Colonic mucosa (tissue), 4 donors: Measurements from ENCODE around the gene TMEM161B. TPM values are rescaled to one million over a fixed set of nuclear protein-coding genes. Genes with fewer than 3 reads are reported as not detected.

ENCODE experiments used
- DNase-seq: peaks from one replicate; pipeline ENCODE4 v3.0.0-alpha.2; 2020
- H3K27ac ChIP-seq: fragments of 200-600 bp; one replicate; pipeline ENCODE4 v1.8.0; 2021
- H3K27me3 ChIP-seq: fragments of 200-600 bp; one replicate; pipeline ENCODE4 v1.8.0; 2021
- H3K36me3 ChIP-seq: fragments of 200-600 bp; one replicate; pipeline ENCODE4 v1.8.0; 2021
- H3K4me1 ChIP-seq: fragments of 200-600 bp; one replicate; pipeline ENCODE4 v1.8.0; 2021; ENCODE audit warnings: mild to moderate bottlenecking
- H3K4me3 ChIP-seq: fragments of 200-600 bp; one replicate; pipeline ENCODE4 v1.8.0; 2021
- H3K9ac ChIP-seq, 2 donors: one replicate each; pipeline ENCODE4 v1.7.0; 2013; ENCODE audit warnings: control low read depth in 2 of 2, low read depth in 2 of 2, low read length in 2 of 2
- H3K9me3 ChIP-seq: fragments of 200-600 bp; one replicate; pipeline ENCODE4 v1.8.0; 2021
- CTCF ChIP-seq: fragments of 200-600 bp; IDR thresholded peaks from one replicate; pipeline ENCODE4 v1.8.0; 2022; ENCODE audit warnings: antibody characterized with exemption, mild to moderate bottlenecking
- intact Hi-C: fragments of 100-400 bp; cut with DNase I; formaldehyde crosslinking; loops from one replicate; pipeline ENCODE4 v1.14.1; 2022
- total RNA-seq, 2 donors: library from RNA; stranded (reverse); fragmentation: NEBNext Ultra II Directional in 1 of 2; extraction: Animal tissue kit (Norgen Biotek cat#: 25700) in 1 of 2; gene quantifications; one replicate each; pipeline ENCODE4 v1.2.1, GENCODE V29; 2021
- donor health status: healthy.
- donor health status: DM: no; HTN: no; CAD: no.
- donor health status: DM: no; HTN: no; CAD: no.

TMEM161B gene
- total RNA-seq, 2 donors from 2014 or later = 18.6 to 20.8 TPM

- no peak for TF ChIP-seq CTCF
- no peak overlapping the region for H3K27ac ChIP-seq
- H3K4me3 ChIP-seq = no peak overlapping the region
- H3K27me3 ChIP-seq = no peaks in the 10 kb centered on the region
- H3K9me3 ChIP-seq = no peaks in the 10 kb centered on the region
- peaks cover 4% of the 10 kb centered on the region for H3K36me3 ChIP-seq
- H3K4me1 ChIP-seq = no peaks in the 10 kb centered on the region
- intact Hi-C loops = no loop called here
- no peak overlapping the region for H3K9ac ChIP-seq
- no peak for DNase-seq
Observed at GRCh38 chr5:88287846-88288527, 19.3 kb upstream of the TMEM161B start.

- intact Hi-C loops = no loop called here
- no peak for TF ChIP-seq CTCF
- H3K9ac ChIP-seq = no peak overlapping the region
Observed at GRCh38 chr5:88287302-88287701, 18.7 kb upstream of the TMEM161B start.

DNA sequence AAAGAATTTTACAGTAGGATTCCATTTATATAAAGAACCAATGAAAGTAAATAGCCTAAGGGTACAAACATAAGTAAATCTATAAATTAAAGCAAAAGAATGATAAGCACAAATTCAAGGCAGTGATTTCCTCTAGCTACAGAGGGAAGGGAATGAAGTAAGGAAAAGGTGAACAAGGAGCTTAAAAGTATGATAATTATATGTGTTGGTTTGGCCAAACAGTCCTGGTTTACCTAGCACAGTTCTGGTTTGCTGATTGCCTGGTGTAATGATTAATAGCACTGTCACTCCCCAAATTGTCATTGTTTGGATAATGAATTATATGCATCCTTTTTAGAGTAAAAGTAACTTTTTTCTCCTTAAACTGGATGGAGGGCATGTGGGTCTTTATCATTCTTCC, 15.0 kb upstream of the TMEM161B start:
- Histone ChIP-seq H3K27ac (no peak overlapping the region), H3K36me3 (no peaks in the 10 kb centered on the region), H3K4me1 (no peaks in the 10 kb centered on the region), H3K4me3 (no peak overlapping the region), H3K9me3 (no peaks in the 10 kb centered on the region), H3K27me3 (no peaks in the 10 kb centered on the region), H3K9ac (no peak overlapping the region)
- intact Hi-C loops = no loop called here
- TF ChIP-seq CTCF = no peak
- no peak for DNase-seq

More at GRCh38 chr5:88287302-88287701, 18.7 kb upstream of the TMEM161B start:
- no peak overlapping the region for H3K27ac ChIP-seq
- no peaks in the 10 kb centered on the region for H3K9me3 ChIP-seq
- no peaks in the 10 kb centered on the region for H3K27me3 ChIP-seq
- peaks cover 4% of the 10 kb centered on the region for H3K36me3 ChIP-seq
- no peak overlapping the region for H3K4me3 ChIP-seq
- no peaks in the 10 kb centered on the region for H3K4me1 ChIP-seq
- no peak for DNase-seq

DNA sequence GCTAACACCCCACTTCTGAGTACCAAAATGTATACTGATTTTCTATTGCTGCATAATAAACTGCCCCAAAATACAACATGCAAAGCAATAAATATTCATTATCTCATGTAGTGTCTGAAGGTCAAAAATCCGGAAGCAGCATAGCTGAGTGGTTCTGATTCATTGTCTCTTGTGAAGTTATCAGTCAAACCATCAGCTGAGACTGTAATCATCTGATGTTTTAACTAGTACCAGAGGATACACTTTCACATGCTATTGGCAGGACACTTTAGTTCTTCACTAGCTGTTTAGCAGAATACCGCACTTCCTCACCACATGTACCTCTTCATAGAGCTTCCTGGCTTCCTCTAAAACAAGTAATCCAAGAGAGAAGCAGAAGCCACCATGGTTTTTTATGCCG, 12.7 kb upstream of the TMEM161B start:
- DNase-seq = no peak
- intact Hi-C loops = no loop called here
- Histone ChIP-seq H3K4me3 (no peak overlapping the region), H3K9me3 (no peaks in the 10 kb centered on the region), H3K9ac (no peak overlapping the region), H3K36me3 (no peaks in the 10 kb centered on the region), H3K27me3 (no peaks in the 10 kb centered on the region), H3K27ac (no peak overlapping the region), H3K4me1 (no peaks in the 10 kb centered on the region)
- TF ChIP-seq CTCF = no peak

DNA sequence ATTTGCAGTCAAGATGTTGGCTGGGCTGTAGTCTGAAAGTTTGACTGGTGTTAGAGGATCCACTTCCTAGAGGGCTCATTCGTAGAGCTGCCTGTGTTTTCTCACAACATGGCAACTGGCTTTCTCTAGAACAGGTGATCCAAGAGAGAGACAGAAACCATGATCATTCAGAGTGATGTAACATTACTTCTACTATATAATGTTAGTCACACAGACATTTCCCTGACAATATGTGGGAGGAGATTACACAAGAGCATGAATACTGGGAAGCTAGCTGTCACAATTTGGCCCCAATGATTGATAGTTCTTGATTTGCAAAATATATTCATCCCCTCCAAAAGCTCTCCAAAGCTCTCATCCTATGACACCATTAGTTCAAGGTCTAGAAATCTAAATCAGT, 10.9 kb upstream of the TMEM161B start:
- Histone ChIP-seq H3K36me3 (no peaks in the 10 kb centered on the region), H3K4me3 (no peak overlapping the region), H3K9ac (no peak overlapping the region), H3K27me3 (no peaks in the 10 kb centered on the region), H3K27ac (no peak overlapping the region), H3K4me1 (no peaks in the 10 kb centered on the region), H3K9me3 (no peaks in the 10 kb centered on the region)
- intact Hi-C loops = no loop called here
- TF ChIP-seq CTCF = no peak
- no peak for DNase-seq
